ENCODE measurements around the gene ACAD11. TPM values are rescaled to one million over a fixed set of nuclear protein-coding genes. Genes with fewer than 3 reads are reported as not detected.

The ACAD11 gene
- total and polyA plus RNA-seq, 9 of the 15 experiments (the other 6 are each of a cell fraction or from before 2014, with no cell fraction given), result 1.3 to 8.4 (median 4.0) TPM

GRCh38 chr3:132682201-132682600 is 22.6 kb upstream of the ACAD11 start:
- H2AFZ ChIP-seq (ENCODE audit: low read depth, low read length), result no peak overlapping the region
- no peak overlapping the region for H3K9ac ChIP-seq (ENCODE audit: insufficient read depth in 1 of 2, low read depth in 2 of 2, low read length in 2 of 2)
- no peaks in the 10 kb centered on the region for H3K27me3 ChIP-seq (ENCODE audit: control insufficient read depth in 2 of 2, insufficient read depth in 2 of 2, low read length in 2 of 2)
- no peak overlapping the region for H3K27ac ChIP-seq (ENCODE audit: extremely low read depth, low read depth, low read length)
- POLR2A ChIA-PET, result interaction anchor here (0.9 kb wide), 1 partner anchor 9 kb away, joined by 3 read pairs; no protein-coding TSS in a partner anchor
- no peaks in the 10 kb centered on the region for H3K79me2 ChIP-seq (ENCODE audit: control insufficient read depth, insufficient read depth, low read length)
- no TSS peak for BruUV-seq (replicated peaks)
- in situ Hi-C loops (cut with MboI) (no loop called here), intact Hi-C loops (cut with micrococcal nuclease) (no loop called here)
- CTCF ChIA-PET (ENCODE audit: low intra/inter-chr PET ratio), result no interaction called here
- FAIRE-seq (no peak), ATAC-seq (no peak), DNase-seq (ENCODE audit: extremely low read depth in 1 of 4, low spot score in 3 of 4) (no peak)
- H3K36me3 ChIP-seq (ENCODE audit: control insufficient read depth, insufficient read depth, low read length), result peaks cover 31% of the 10 kb centered on the region; the same call in 1 of the 3 replicates
- TF ChIP-seq ZBTB49 (CRISPR knock-in tag; IDR thresholded peaks at IDR 0.05; ENCODE audit: borderline replicate concordance) (no peak), E2F3 (CRISPR knock-in tag; IDR thresholded peaks at IDR 0.05) (no peak), FOXA3 (CRISPR knock-in tag; conservative IDR thresholded peaks at IDR 0.05 in 1 of 2, IDR thresholded peaks at IDR 0.05 in 1 of 2) (no peak), SLC30A9 (CRISPR knock-in tag; IDR thresholded peaks at IDR 0.05) (no peak), TBL1XR1 (IDR thresholded peaks at IDR 0.05; ENCODE audit: low read length in 2 of 2) (no peak), PRMT5 (CRISPR knock-in tag; IDR thresholded peaks at IDR 0.05) (no peak), SMC3 (conservative IDR thresholded peaks at IDR 0.05; ENCODE audit: insufficient read depth, low read depth, low read length) (no peak), ETS2 (tag; IDR thresholded peaks at IDR 0.05; ENCODE audit: borderline replicate concordance, poor library complexity, severe bottlenecking) (no peak), CBX3 (IDR thresholded peaks at IDR 0.05; ENCODE audit: borderline replicate concordance in 1 of 2, low read length in 2 of 2) (no peak), ELF2 (CRISPR knock-in tag; IDR thresholded peaks at IDR 0.05) (no peak), IRF9 (tag; IDR thresholded peaks at IDR 0.05) (no peak), PHF8 (IDR thresholded peaks at IDR 0.05; ENCODE audit: borderline replicate concordance, low read length) (no peak), SAFB2 (IDR thresholded peaks at IDR 0.05; ENCODE audit: borderline replicate concordance, low read depth, low read length, severe bottlenecking) (no peak), ZKSCAN3 (CRISPR knock-in tag; IDR thresholded peaks at IDR 0.05) (no peak), NFE2L1 (tag; IDR thresholded peaks at IDR 0.05; ENCODE audit: borderline replicate concordance, low read depth) (no peak), MECOM (CRISPR knock-in tag; IDR thresholded peaks at IDR 0.05) (no peak), NFIC (IDR thresholded peaks at IDR 0.05) (no peak)
- TF ChIP-seq, protein P1, sequence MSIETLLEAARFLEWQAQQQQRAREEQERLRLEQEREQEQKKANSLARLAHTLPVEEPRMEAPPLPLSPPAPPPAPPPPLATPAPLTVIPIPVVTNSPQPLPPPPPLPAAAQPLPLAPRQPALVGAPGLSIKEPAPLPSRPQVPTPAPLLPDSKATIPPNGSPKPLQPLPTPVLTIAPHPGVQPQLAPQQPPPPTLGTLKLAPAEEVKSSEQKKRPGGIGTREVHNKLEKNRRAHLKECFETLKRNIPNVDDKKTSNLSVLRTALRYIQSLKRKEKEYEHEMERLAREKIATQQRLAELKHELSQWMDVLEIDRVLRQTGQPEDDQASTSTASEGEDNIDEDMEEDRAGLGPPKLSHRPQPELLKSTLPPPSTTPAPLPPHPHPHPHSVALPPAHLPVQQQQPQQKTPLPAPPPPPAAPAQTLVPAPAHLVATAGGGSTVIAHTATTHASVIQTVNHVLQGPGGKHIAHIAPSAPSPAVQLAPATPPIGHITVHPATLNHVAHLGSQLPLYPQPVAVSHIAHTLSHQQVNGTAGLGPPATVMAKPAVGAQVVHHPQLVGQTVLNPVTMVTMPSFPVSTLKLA (conservative IDR thresholded peaks at IDR 0.05), result no peak
- no peaks in the 10 kb centered on the region for H3K9me3 ChIP-seq (replicated peaks; ENCODE audit: control insufficient read depth, insufficient read depth, low read depth, low read length)
- no peaks in the 10 kb centered on the region for H3K4me1 ChIP-seq (replicated peaks in 1 of 2; ENCODE audit: control insufficient read depth in 2 of 2, insufficient read depth in 2 of 2, low read length in 2 of 2)
- no peaks in the 10 kb centered on the region for H4K20me1 ChIP-seq (replicated peaks; ENCODE audit: control insufficient read depth, insufficient read depth, low read length)
- H3K9me1 ChIP-seq (ENCODE audit: control insufficient read depth, insufficient read depth, low read length), result no peaks in the 10 kb centered on the region
- no peak overlapping the region for H3K4me3 ChIP-seq
- H3K4me2 ChIP-seq (ENCODE audit: insufficient read depth, low read length), result no peak overlapping the region
